CD4-positive, alpha-beta memory T cell (primary cell): ENCODE measurements around the gene STARD10. TPM values are rescaled to one million over a fixed set of nuclear protein-coding genes. Genes with fewer than 3 reads are reported as not detected.

ENCODE experiments used
- CTCF ChIA-PET: fragments of 350-600 bp; sonication (Branson Sonifier 250); formaldehyde crosslinking; loops from one replicate; lab custom pipeline; 2021; ENCODE audit warnings: inconsistent platforms; ENCODE audit not compliant: partially characterized antibody; lab: Charles Lee
- POLR2A ChIA-PET: fragments of 350-600 bp; sonication (Branson Sonifier 250); formaldehyde crosslinking; loops from one replicate; lab custom pipeline; 2021; ENCODE audit not compliant: partially characterized antibody; lab: Charles Lee
- DNase-seq, 5 donors: peaks; one replicate each; pipeline versions ENCODE4 v3.0.0 to v3.0.0-alpha.2; 2020 to 2022; ENCODE audit warnings: mixed read lengths in 1 of 5
- H3K27ac ChIP-seq: one replicate; pipeline ENCODE4 v1.7.0; 2013; ENCODE audit warnings: low read depth, low read length
- H3K27me3 ChIP-seq: 2 replicates; pipeline ENCODE4 v1.7.0; 2013; ENCODE audit warnings: mild to moderate bottlenecking, low read length, moderate library complexity; ENCODE audit not compliant: insufficient read depth
- H3K36me3 ChIP-seq: 2 replicates; pipeline ENCODE4 v1.7.0; 2013; ENCODE audit warnings: mild to moderate bottlenecking, low read length, moderate library complexity; ENCODE audit not compliant: insufficient read depth
- H3K4me1 ChIP-seq: 2 replicates; pipeline ENCODE4 v1.7.0; 2013; ENCODE audit warnings: mild to moderate bottlenecking, low read length, moderate library complexity; ENCODE audit not compliant: insufficient read depth
- H3K4me3 ChIP-seq, 2 donors: one replicate each; pipeline ENCODE4 v1.7.0; 2013; ENCODE audit warnings: low read length in 2 of 2, mild to moderate bottlenecking in 1 of 2
- H3K9me3 ChIP-seq, 2 donors: one replicate each; pipeline ENCODE4 v1.7.0; 2013; ENCODE audit warnings: low read length in 2 of 2, control low read depth in 1 of 2; ENCODE audit not compliant: control insufficient read depth in 1 of 2
- H3K27ac Mint-ChIP-seq, 7 donors: one replicate each; pipeline ENCODE4 v1.8.0; 2020 to 2021; ENCODE audit warnings: mixed read lengths in 7 of 7, mild to moderate bottlenecking in 6 of 7, inconsistent platforms in 3 of 7, moderate library complexity in 3 of 7
- H3K27me3 Mint-ChIP-seq, 2 donors: one replicate each; pipeline ENCODE4 v1.8.0; 2020 to 2021; ENCODE audit warnings: mixed read lengths in 2 of 2
- H3K36me3 Mint-ChIP-seq, 2 donors: one replicate each; pipeline ENCODE4 v1.8.0; 2020 to 2021; ENCODE audit warnings: mixed read lengths in 2 of 2, inconsistent platforms in 1 of 2, mild to moderate bottlenecking in 1 of 2
- H3K4me1 Mint-ChIP-seq, 4 donors: one replicate each; pipeline ENCODE4 v1.8.0; 2020 to 2021; ENCODE audit warnings: mixed read lengths in 4 of 4, mild to moderate bottlenecking in 1 of 4
- H3K4me3 Mint-ChIP-seq, 8 donors: one replicate each; pipeline ENCODE4 v1.8.0; 2020 to 2021; ENCODE audit warnings: mixed read lengths in 8 of 8, mild to moderate bottlenecking in 7 of 8, moderate library complexity in 6 of 8, inconsistent platforms in 3 of 8
- H3K9me3 Mint-ChIP-seq, 8 donors: one replicate each; pipeline ENCODE4 v1.8.0; 2020 to 2021; ENCODE audit warnings: mixed read lengths in 8 of 8, mild to moderate bottlenecking in 5 of 8, inconsistent platforms in 3 of 8, moderate library complexity in 1 of 8
- intact Hi-C: fragments of 100-400 bp; cut with micrococcal nuclease; formaldehyde crosslinking; loops from one replicate; pipeline ENCODE4 v1.15.1; 2023
- polyA plus RNA-seq, 2 donors: library from polyadenylated mRNA; unstranded; fragments of 300-500 nt; fragmentation: Illumina TruSeq; gene quantifications; one replicate each; pipeline ENCODE4 v1.2.3, GENCODE V29; 2021
- total RNA-seq, 2 experiments: library from RNA; stranded (reverse); gene quantifications; one replicate each; pipeline ENCODE4 v1.2.3, GENCODE V29; 2021

STARD10 gene
- total and polyA plus RNA-seq, 4 experiments from 2014 or later, result 23.0 to 27.0 (median 24.2) TPM

DNA sequence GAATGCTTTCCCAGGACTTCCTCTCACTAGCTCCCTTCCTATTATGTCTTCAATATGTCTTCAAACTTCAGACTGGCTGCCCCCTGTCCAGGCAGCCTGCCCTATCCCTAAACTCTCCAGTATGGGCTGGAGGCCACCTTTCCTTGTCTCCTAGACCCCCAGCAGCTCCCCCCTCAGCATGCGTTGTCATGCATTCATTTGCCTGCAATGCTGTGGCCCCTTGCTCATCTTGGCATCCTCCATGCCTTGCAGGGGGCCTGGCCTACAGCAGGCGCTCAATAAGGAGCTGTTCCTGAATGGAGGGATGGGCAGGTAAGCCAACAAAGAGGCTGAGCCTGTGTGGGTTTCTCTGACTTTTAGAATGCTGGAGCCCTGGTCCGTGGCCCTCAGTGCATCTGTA is 25.3 kb downstream of the STARD10 start:
- Mint-ChIP-seq H3K27me3 (no peaks in the 10 kb centered on the region), H3K4me1 (peaks cover under 1 to 8% (median 3%) of the 10 kb centered on the region in 4 donors), H3K27ac (peak overlapping the region in 3 of 7 donors; percentile 8 to 78 (median 28)), H3K4me3 (no peak overlapping the region), H3K9me3 (no peaks in the 10 kb centered on the region), H3K36me3 (peaks cover 0 to 4% of the 10 kb centered on the region in 2 donors)
- Histone ChIP-seq H3K27me3 (no peaks in the 10 kb centered on the region), H3K4me1 (no peaks in the 10 kb centered on the region), H3K36me3 (no peaks in the 10 kb centered on the region), H3K9me3 (no peaks in the 10 kb centered on the region), H3K27ac (no peak overlapping the region), H3K4me3 (no peak overlapping the region)
- no peak for DNase-seq
- POLR2A ChIA-PET, result interaction anchor here (0.9 kb wide), 1 partner anchor 44 kb away, joined by 3 read pairs; no protein-coding TSS in a partner anchor
- CTCF ChIA-PET, result interaction anchor here (0.6 kb wide), 1 partner anchor 63 kb away, joined by 3 read pairs; no protein-coding TSS in a partner anchor
- intact Hi-C loops, result no loop called here

DNA sequence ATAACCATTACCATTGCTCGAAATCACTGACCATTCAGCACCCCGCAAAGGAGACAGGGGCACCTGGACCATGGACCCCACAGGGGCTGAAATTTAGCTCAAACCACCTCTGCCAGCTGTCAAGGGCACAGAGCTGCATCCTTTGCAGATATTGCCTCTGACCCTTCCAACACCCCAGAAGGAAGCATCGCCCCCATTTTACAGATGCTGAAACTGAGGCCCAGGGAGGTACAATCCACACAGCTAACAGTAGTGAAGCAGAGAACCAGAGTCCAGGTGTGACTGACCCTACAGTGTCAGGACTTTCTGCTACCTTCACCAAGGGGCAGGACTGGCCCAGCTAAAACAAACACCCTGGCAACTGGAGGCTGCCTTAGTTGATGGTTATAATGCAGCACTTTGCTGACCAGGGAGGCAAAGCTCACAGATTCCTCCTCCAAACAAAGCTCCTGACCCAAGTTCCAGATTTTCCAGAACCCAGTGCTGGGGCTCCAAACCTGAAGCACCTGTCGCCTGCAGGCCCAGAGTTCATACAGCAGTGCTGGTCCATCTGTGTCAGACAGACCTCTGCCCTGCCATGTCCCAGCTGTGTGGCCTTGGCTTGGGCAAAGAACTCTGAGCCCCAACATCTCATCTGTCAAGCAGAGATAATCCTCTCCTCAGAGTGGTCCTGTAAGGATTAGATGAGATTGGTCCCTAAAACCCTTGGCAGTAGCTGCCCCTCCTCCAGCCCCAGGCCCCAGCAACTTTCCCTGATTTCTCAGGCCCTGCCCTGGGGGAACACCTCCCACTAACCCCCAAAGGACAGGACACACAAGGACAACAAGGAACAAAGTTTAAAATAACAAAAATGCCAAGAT is 26.4 kb downstream of the STARD10 start:
- intact Hi-C loops, result no loop called here
- Mint-ChIP-seq H3K36me3 (peaks cover 0 to 3% of the 10 kb centered on the region in 2 donors), H3K4me1 (peaks cover 8 to 19% (median 12%) of the 10 kb centered on the region in 4 donors), H3K4me3 (no peak overlapping the region), H3K27me3 (no peaks in the 10 kb centered on the region), H3K9me3 (no peaks in the 10 kb centered on the region), H3K27ac (peak overlapping the region in 1 of 7 donors; percentile 72)
- Histone ChIP-seq H3K27ac (no peak overlapping the region), H3K9me3 (no peaks in the 10 kb centered on the region), H3K36me3 (no peaks in the 10 kb centered on the region), H3K27me3 (no peaks in the 10 kb centered on the region), H3K4me3 (no peak overlapping the region), H3K4me1 (peaks cover 10% of the 10 kb centered on the region)
- ChIA-PET POLR2A (interaction anchor here (0.9 kb wide), 1 partner anchor 43 kb away, joined by 3 read pairs; no protein-coding TSS in a partner anchor), CTCF (interaction anchor here (0.9 to 2.5 kb wide), 2 partner anchors 27 to 42 kb away, joined by 3 to 10 read pairs; partner anchors contain the start of gene STARD10)
- DNase-seq, result no peak

DNA sequence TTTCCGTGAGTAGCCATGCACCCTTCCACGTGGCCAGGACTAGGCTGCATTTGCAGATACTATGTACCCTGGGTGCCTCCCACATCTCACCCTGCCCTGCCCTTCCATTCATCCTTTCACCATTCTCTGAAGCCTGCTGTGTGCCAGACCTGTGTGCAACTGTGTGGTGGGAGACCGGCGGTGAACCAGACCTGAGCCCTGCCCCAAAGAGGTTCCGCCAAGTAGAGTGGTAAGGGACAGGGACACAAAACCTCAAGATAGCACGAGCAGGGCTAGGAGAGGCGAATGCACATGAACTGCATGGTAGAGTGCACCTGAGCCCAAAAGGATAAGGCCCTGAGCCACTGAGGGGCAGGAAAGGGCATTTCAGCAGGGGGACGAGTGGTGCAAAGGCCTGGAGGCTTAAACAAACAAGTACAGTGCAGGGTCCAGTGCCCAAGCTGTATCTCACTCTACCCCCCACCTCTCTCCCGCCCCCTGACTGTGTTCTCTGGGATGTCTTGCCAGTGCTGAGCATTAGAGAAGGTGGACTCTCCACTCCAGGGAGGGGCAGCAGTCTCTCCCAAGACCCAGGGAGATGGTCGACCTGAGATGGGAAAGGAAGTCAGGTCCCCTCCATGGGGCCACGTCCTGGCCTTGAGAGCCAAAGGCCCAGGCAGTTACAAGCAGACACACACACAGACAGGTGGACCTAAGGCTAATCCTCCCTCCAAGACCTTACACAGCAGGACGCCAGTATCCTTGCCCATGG is 27.5 kb downstream of the STARD10 start:
- DNase-seq, result no peak
- Histone ChIP-seq H3K27ac (no peak overlapping the region), H3K4me3 (no peak overlapping the region), H3K27me3 (no peaks in the 10 kb centered on the region), H3K4me1 (peaks cover 10% of the 10 kb centered on the region), H3K36me3 (no peaks in the 10 kb centered on the region), H3K9me3 (no peaks in the 10 kb centered on the region)
- H3K4me1 Mint-ChIP-seq, result peaks cover 8 to 19% (median 13%) of the 10 kb centered on the region in 4 donors
- H3K27me3 Mint-ChIP-seq, result no peaks in the 10 kb centered on the region
- H3K9me3 Mint-ChIP-seq, result no peaks in the 10 kb centered on the region
- ChIA-PET POLR2A (no interaction called here), CTCF (interaction anchor here (1.6 to 2.5 kb wide), 2 partner anchors 27 to 41 kb away, joined by 3 to 10 read pairs; no protein-coding TSS in a partner anchor)
- no peak overlapping the region for H3K4me3 Mint-ChIP-seq
- peak overlapping the region in 2 of 7 donors; percentile 9 to 63 for H3K27ac Mint-ChIP-seq
- intact Hi-C loops, result no loop called here
- peaks cover 0 to 3% of the 10 kb centered on the region in 2 donors for H3K36me3 Mint-ChIP-seq

DNA sequence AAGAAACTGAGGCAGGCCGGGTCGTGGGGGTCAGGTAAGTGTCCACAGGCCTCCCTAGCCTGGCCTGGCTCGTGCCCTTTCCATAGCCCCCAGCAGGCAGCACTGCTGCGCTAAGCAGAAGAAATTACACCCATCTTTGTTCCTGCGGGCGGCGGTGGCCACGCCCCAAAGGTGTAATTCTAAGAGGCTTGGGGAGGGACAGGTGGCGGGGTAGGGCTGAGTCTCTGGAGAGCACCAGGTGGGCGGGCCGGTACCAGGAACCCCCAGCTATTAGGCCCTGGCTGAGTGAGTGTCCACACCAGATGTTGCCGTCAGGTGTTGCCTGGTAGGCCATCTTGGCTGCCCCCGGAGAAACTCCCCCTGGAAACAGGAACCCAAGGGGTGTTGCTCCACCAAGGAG is 29.3 kb downstream of the STARD10 start:
- DNase-seq, result no peak
- Mint-ChIP-seq H3K9me3 (no peaks in the 10 kb centered on the region), H3K27me3 (no peaks in the 10 kb centered on the region), H3K36me3 (peaks cover 0 to 3% of the 10 kb centered on the region in 2 donors), H3K4me3 (no peak overlapping the region), H3K27ac (no peak overlapping the region), H3K4me1 (peaks cover 8 to 19% (median 13%) of the 10 kb centered on the region in 4 donors)
- ChIA-PET POLR2A (no interaction called here), CTCF (interaction anchor here (1.6 kb wide), 1 partner anchor 28 kb away, joined by 3 read pairs; no protein-coding TSS in a partner anchor)
- no peaks in the 10 kb centered on the region for H3K36me3 ChIP-seq
- peaks cover 10% of the 10 kb centered on the region for H3K4me1 ChIP-seq
- no peaks in the 10 kb centered on the region for H3K27me3 ChIP-seq
- intact Hi-C loops, result no loop called here
- no peaks in the 10 kb centered on the region for H3K9me3 ChIP-seq
- no peak overlapping the region for H3K27ac ChIP-seq
- no peak overlapping the region for H3K4me3 ChIP-seq

DNA sequence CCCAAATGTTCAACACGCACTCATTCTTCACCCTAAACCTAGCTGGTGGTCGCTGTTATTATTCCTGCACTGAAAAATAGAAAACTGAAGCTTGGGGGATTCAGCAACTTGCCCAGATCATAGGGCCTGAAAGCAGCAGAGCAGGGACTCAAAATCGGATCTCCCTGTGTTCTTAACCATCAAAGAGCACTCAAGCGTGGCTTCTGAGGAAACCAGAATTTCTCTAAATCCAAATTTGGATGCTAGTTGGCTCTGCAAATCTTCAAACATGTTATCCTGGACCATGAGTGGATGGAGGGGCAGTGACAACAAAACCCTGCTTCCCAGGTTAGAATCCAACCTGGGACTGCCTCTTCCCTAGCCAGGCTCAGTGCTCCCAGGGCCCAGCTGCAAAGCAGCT is 30.0 kb downstream of the STARD10 start:
- Mint-ChIP-seq H3K4me3 (no peak overlapping the region), H3K27ac (no peak overlapping the region), H3K36me3 (peaks cover 0 to 4% of the 10 kb centered on the region in 2 donors), H3K9me3 (no peaks in the 10 kb centered on the region), H3K27me3 (no peaks in the 10 kb centered on the region), H3K4me1 (peaks cover 8 to 19% (median 13%) of the 10 kb centered on the region in 4 donors)
- intact Hi-C loops, result no loop called here
- DNase-seq, result no peak
- Histone ChIP-seq H3K36me3 (no peaks in the 10 kb centered on the region), H3K4me3 (no peak overlapping the region), H3K27ac (no peak overlapping the region), H3K9me3 (no peaks in the 10 kb centered on the region), H3K27me3 (no peaks in the 10 kb centered on the region), H3K4me1 (peaks cover 10% of the 10 kb centered on the region)
- ChIA-PET POLR2A (no interaction called here), CTCF (interaction anchor here (1.4 kb wide), 1 partner anchor 29 kb away, joined by 6 read pairs; no protein-coding TSS in a partner anchor)

DNA sequence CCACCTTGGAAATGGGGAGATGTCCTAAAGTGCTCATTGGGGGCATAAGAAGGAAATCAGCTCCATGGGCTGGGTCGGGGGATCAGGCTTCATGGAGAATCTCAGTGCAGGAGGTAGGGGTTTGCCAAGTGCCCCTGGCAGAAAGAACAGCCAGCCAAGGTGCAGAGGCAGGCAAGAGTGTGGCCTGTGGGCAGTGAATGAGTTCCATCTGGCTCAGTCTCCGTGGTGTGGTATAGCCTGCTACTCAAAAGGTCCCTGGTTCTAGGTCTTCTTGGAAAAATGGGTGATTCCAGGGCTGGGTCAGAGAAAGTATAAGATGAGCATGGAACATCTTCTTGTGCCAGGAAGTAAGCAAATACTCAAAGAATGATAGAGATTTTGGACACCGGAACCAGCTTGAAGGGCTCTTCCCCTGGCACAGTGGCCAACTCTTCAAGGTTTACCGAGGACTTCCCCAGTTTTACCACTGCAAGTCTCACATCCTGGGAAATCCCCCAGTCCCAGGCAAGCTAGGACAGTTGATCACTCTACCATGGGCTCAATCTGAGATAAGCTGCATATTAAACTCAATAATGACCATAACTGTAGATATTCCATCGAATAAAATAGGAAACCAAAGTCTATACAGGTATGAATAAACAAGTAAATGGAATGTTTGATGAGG is 31.1 kb downstream of the STARD10 start:
- Mint-ChIP-seq H3K9me3 (no peaks in the 10 kb centered on the region), H3K27ac (peak overlapping the region in 3 of 7 donors; percentile 46 to 68 (median 66)), H3K4me3 (peak overlapping the region in 1 of 8 donors; percentile 5), H3K36me3 (peaks cover 3 to 13% of the 10 kb centered on the region in 2 donors), H3K27me3 (no peaks in the 10 kb centered on the region), H3K4me1 (peaks cover 8 to 19% (median 12%) of the 10 kb centered on the region in 4 donors)
- H3K27me3 ChIP-seq, result no peaks in the 10 kb centered on the region
- no peaks in the 10 kb centered on the region for H3K9me3 ChIP-seq
- H3K36me3 ChIP-seq, result no peaks in the 10 kb centered on the region
- no peak overlapping the region for H3K4me3 ChIP-seq
- peak in 1 of 5 donors; percentile 53 for DNase-seq
- CTCF ChIA-PET, result interaction anchor here (1.0 to 1.4 kb wide), 2 partner anchors 15 to 30 kb away, joined by 3 to 6 read pairs; no protein-coding TSS in a partner anchor
- H3K27ac ChIP-seq, result no peak overlapping the region
- POLR2A ChIA-PET, result no interaction called here
- intact Hi-C loops, result no loop called here
- H3K4me1 ChIP-seq, result peaks cover 10% of the 10 kb centered on the region
